ENCODE data around the gene PAX6. TPM values are rescaled to one million over a fixed set of nuclear protein-coding genes. Genes with fewer than 3 reads are reported as not detected.
A peak's percentile ranks its signal among the peaks of the same experiment; 100 is the strongest.

The PAX6 gene
- total RNA-seq, 2 donors from 2014 or later: 5.4 to 6.8 TPM

DNA sequence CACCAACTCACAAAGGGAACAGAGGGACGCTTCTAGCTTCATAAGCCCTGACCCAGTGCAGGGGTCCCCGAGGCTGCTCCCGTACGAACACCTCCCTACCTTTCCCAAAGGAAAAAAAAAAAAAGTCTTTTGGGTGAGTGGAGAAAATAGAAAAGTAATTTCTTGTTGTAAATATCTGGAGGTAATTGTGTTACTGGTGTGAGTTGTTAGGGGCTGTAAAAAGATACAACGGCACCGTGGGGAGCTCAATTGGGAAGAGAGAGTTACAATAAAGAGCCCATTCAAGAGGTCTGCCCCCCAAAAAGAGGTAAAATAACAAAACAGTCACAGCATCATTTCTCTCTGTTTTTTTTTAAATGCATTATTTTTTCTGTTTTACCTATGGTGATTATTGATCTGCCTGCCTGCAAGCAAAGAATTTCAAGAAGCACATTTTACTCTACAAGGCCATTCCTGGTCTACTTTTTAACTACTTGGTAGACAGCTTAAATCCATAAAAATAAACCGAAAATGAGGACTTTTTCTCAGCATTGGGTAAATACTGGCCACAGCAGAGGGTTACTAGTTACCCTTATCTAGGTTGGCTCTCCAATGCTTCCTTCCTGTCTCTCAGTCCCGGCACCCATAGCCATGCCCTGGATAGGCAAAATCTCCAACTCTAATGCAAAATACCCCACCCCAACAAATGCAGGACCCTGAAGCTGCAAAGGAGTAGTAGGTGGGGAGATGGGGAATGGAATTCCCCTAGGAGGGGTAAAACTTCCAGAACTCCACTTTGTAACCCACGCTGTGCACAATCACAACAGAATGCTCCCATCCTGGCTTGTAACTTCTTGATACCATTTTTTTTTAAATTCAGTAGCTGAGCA, 3.1 kb downstream of the PAX6 start:
- Mint-ChIP-seq H3K36me3 (ENCODE audit: low read depth) (no peaks in the 10 kb centered on the region), H3K27me3 (ENCODE audit: insufficient read depth) (peaks cover 96% of the 10 kb centered on the region), H3K4me1 (peaks cover 62% of the 10 kb centered on the region), H3K27ac (no peak overlapping the region), H3K4me3 (peak overlapping the region; percentile 60), H3K9me3 (no peaks in the 10 kb centered on the region)
- H3K4me1 ChIP-seq (ENCODE audit: control insufficient read depth, insufficient read depth, low read length): peaks cover 16% of the 10 kb centered on the region
- WGBS, 2 experiments (ENCODE audit: insufficient coverage in 1 of 2, insufficient read length in 1 of 2): 8 to 10% methylated on average over 2 to 7 of the region's 9 CpGs
- H3K36me3 ChIP-seq (ENCODE audit: control insufficient read depth, insufficient read depth, low read length): peaks cover 13% of the 10 kb centered on the region
- no peaks in the 10 kb centered on the region for H3K9me3 ChIP-seq (ENCODE audit: control insufficient read depth, low read length)
- no peak for DNase-seq
- H3K27me3 ChIP-seq (ENCODE audit: control insufficient read depth, insufficient read depth, low read length, poor library complexity, severe bottlenecking): peaks cover 89% of the 10 kb centered on the region
- H3K9ac ChIP-seq (ENCODE audit: extremely low read depth, low read length, poor library complexity, severe bottlenecking): no peak overlapping the region
- H3K4me3 ChIP-seq (ENCODE audit: low read length): peak overlapping the region; percentile 85
- no peak overlapping the region for H3K27ac ChIP-seq (ENCODE audit: low read depth, low read length)
- TF ChIP-seq CTCF (conservative IDR thresholded peaks at IDR 0.05): no peak

GRCh38 chr11:31806928-31807798, 4.0 kb downstream of the PAX6 start:
- no peak for TF ChIP-seq CTCF (conservative IDR thresholded peaks at IDR 0.05)
- peak; percentile 64 for DNase-seq
- Histone ChIP-seq H3K36me3 (ENCODE audit: control insufficient read depth, insufficient read depth, low read length) (peaks cover 14% of the 10 kb centered on the region), H3K4me1 (ENCODE audit: control insufficient read depth, insufficient read depth, low read length) (peaks cover 18% of the 10 kb centered on the region), H3K27me3 (ENCODE audit: control insufficient read depth, insufficient read depth, low read length, poor library complexity, severe bottlenecking) (peaks cover 89% of the 10 kb centered on the region), H3K9ac (ENCODE audit: extremely low read depth, low read length, poor library complexity, severe bottlenecking) (no peak overlapping the region), H3K9me3 (ENCODE audit: control insufficient read depth, low read length) (no peaks in the 10 kb centered on the region), H3K4me3 (ENCODE audit: low read length) (peak overlapping the region; percentile 85), H3K27ac (ENCODE audit: low read depth, low read length) (no peak overlapping the region)
- H3K4me3 Mint-ChIP-seq: peak overlapping the region; percentile 60
- H3K27ac Mint-ChIP-seq: no peak overlapping the region
- H3K36me3 Mint-ChIP-seq (ENCODE audit: low read depth): no peaks in the 10 kb centered on the region
- no peaks in the 10 kb centered on the region for H3K9me3 Mint-ChIP-seq
- peaks cover 97% of the 10 kb centered on the region for H3K27me3 Mint-ChIP-seq (ENCODE audit: insufficient read depth)
- H3K4me1 Mint-ChIP-seq: peaks cover 62% of the 10 kb centered on the region
- 0 to 15% methylated on average over 5 to 13 of the region's 13 CpGs for WGBS, 2 experiments (ENCODE audit: insufficient coverage in 1 of 2, insufficient read length in 1 of 2)

DNA sequence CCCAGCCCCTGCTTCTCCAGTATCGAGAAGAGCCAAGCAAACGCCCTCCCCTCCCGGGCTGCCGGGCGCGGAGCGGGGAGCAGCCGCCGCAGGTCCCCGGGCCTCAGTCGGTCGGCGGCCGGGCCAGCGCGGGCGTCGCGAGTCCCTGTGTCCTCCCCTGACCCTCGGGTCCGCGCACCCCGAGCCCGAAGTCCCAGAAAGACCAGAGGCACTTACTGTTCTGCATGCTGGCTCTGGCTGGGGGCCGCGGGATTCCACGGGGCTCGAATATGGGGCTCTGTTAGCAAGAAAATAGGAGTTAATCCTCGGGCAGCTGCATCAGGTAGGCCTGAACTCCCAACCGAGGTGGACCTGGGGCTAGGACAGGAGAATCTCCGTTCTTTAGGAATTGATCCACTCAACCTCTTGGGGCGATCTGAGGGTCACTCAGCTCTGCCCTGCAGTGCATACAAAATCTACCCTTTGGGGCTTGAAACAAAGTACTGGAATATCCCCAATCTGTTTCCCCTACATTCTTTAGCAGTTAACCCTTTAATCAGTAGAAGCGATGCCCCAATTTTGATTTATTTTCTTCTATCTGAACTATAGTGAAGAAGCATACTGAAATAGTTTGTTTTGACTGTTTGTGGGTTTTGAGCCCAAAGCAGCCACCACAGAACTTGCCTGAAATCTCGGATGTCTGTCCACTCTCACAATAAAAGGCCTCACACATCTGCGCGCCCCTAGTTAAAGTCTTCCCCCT, 4.8 kb downstream of the PAX6 start:
- Mint-ChIP-seq H3K4me3 (peak overlapping the region; percentile 60), H3K9me3 (no peaks in the 10 kb centered on the region), H3K27ac (no peak overlapping the region), H3K36me3 (ENCODE audit: low read depth) (no peaks in the 10 kb centered on the region), H3K4me1 (peaks cover 60% of the 10 kb centered on the region), H3K27me3 (ENCODE audit: insufficient read depth) (peaks cover 99% of the 10 kb centered on the region)
- peaks cover 18% of the 10 kb centered on the region for H3K4me1 ChIP-seq (ENCODE audit: control insufficient read depth, insufficient read depth, low read length)
- H3K4me3 ChIP-seq (ENCODE audit: low read length): peak overlapping the region; percentile 85
- WGBS, 2 experiments (ENCODE audit: insufficient coverage in 1 of 2, insufficient read length in 1 of 2): 16 to 39% methylated on average over 5 to 36 of the region's 36 CpGs
- no peak for TF ChIP-seq CTCF (conservative IDR thresholded peaks at IDR 0.05)
- H3K36me3 ChIP-seq (ENCODE audit: control insufficient read depth, insufficient read depth, low read length): peaks cover 22% of the 10 kb centered on the region
- DNase-seq: no peak
- H3K9me3 ChIP-seq (ENCODE audit: control insufficient read depth, low read length): no peaks in the 10 kb centered on the region
- H3K9ac ChIP-seq (ENCODE audit: extremely low read depth, low read length, poor library complexity, severe bottlenecking): no peak overlapping the region
- H3K27ac ChIP-seq (ENCODE audit: low read depth, low read length): no peak overlapping the region
- H3K27me3 ChIP-seq (ENCODE audit: control insufficient read depth, insufficient read depth, low read length, poor library complexity, severe bottlenecking): peaks cover 93% of the 10 kb centered on the region

All from endodermal cell (in vitro differentiated cells).